GM23248 (cell line): ENCODE measurements around the gene PRTN3.

Experiments
- EZH2 ChIP-seq: fragments of 200-600 bp; sonication (generic); IDR thresholded peaks from 2 replicates; pipeline ENCODE4 v1.6.1; 2018; ENCODE audit warnings: antibody characterized with exemption, mild to moderate bottlenecking; ENCODE audit not compliant: insufficient read depth, poor library complexity, severe bottlenecking
- EZH2phosphoT487 ChIP-seq: fragments of 200-600 bp; sonication (generic); IDR thresholded peaks from 2 replicates; pipeline ENCODE4 v1.6.1; 2018; ENCODE audit warnings: antibody characterized with exemption, moderate library complexity, mild to moderate bottlenecking, low read depth; ENCODE audit not compliant: insufficient read depth

GRCh38 chr19:876089-876488 is 35.3 kb downstream of the PRTN3 start:
- TF ChIP-seq EZH2, result no peak
- TF ChIP-seq EZH2phosphoT487, result no peak
